CD4-positive, CD25-positive, alpha-beta regulatory T cell (primary cell): Measurements from ENCODE around the gene VIT. TPM values are rescaled to one million over a fixed set of nuclear protein-coding genes. Genes with fewer than 3 reads are reported as not detected.

ENCODE experiments used
- ATAC-seq, 2 donors: fragments of 150-1000 bp; cut with Tn5 transposase; one replicate each; pipeline ENCODE4 v1.10.0; 2021; ENCODE audit warnings: low read depth in 2 of 2, moderate number of reproducible peaks in 2 of 2, moderate library complexity in 1 of 2
- DNase-seq, 3 donors: peaks; one replicate each; pipeline versions ENCODE4 v3.0.0 to v3.0.0-alpha.2; 2012 to 2022; ENCODE audit warnings: mixed read lengths in 1 of 3
- H3K27ac ChIP-seq: one replicate; pipeline ENCODE4 v1.7.0; 2013; ENCODE audit warnings: mild to moderate bottlenecking, low read length; ENCODE audit not compliant: insufficient read depth, poor library complexity, severe bottlenecking
- H3K27me3 ChIP-seq: one replicate; pipeline ENCODE4 v1.7.0; 2013; ENCODE audit warnings: low read length; ENCODE audit not compliant: control insufficient read depth, insufficient read depth
- H3K36me3 ChIP-seq: one replicate; pipeline ENCODE4 v1.7.0; 2013; ENCODE audit warnings: mild to moderate bottlenecking, low read length, moderate library complexity; ENCODE audit not compliant: control insufficient read depth, insufficient read depth
- H3K4me1 ChIP-seq: 2 replicates; pipeline ENCODE4 v1.7.0; 2013; ENCODE audit warnings: mild to moderate bottlenecking, low read length; ENCODE audit not compliant: insufficient read depth, control insufficient read depth, poor library complexity, severe bottlenecking
- H3K4me3 ChIP-seq: one replicate; pipeline ENCODE4 v1.7.0; 2013; ENCODE audit warnings: low read depth, mild to moderate bottlenecking, low read length, moderate library complexity
- H3K9me3 ChIP-seq, 2 experiments: 1 replicate in 1 of 2; 2 replicates in 1 of 2; pipeline ENCODE4 v1.7.0; 2013; ENCODE audit warnings: low read length in 2 of 2, mild to moderate bottlenecking in 1 of 2, moderate library complexity in 1 of 2; ENCODE audit not compliant: control insufficient read depth in 2 of 2
- H3K27ac Mint-ChIP-seq, 3 donors: one replicate each; pipeline ENCODE4 v1.8.0; 2020 to 2022; ENCODE audit warnings: mild to moderate bottlenecking in 3 of 3, mixed read lengths in 3 of 3, moderate library complexity in 2 of 3
- H3K27me3 Mint-ChIP-seq: one replicate; pipeline ENCODE4 v1.8.0; 2022; ENCODE audit warnings: mild to moderate bottlenecking, mixed read lengths
- H3K36me3 Mint-ChIP-seq: one replicate; pipeline ENCODE4 v1.8.0; 2020; ENCODE audit warnings: mixed read lengths
- H3K4me1 Mint-ChIP-seq, 4 donors: one replicate each; pipeline ENCODE4 v1.8.0; 2020 to 2022; ENCODE audit warnings: mixed read lengths in 4 of 4, mild to moderate bottlenecking in 1 of 4
- H3K4me3 Mint-ChIP-seq, 4 donors: one replicate each; pipeline ENCODE4 v1.8.0; 2020 to 2022; ENCODE audit warnings: mild to moderate bottlenecking in 4 of 4, mixed read lengths in 4 of 4, moderate library complexity in 3 of 4
- H3K9me3 Mint-ChIP-seq, 7 donors: one replicate each; pipeline ENCODE4 v1.8.0; 2020 to 2022; ENCODE audit warnings: mixed read lengths in 7 of 7, mild to moderate bottlenecking in 3 of 7, moderate library complexity in 2 of 7
- polyA plus RNA-seq, 4 donors: library from polyadenylated mRNA; unstranded; fragments of 300-500 nt; fragmentation: Illumina TruSeq; gene quantifications; one replicate each; pipeline ENCODE4 v1.2.3, GENCODE V29; 2021
- total RNA-seq: library from RNA; stranded (reverse); gene quantifications from one replicate; pipeline ENCODE4 v1.2.3, GENCODE V29; 2022

Gene VIT
- total and polyA plus RNA-seq, 5 donors from 2014 or later: not detected

DNA sequence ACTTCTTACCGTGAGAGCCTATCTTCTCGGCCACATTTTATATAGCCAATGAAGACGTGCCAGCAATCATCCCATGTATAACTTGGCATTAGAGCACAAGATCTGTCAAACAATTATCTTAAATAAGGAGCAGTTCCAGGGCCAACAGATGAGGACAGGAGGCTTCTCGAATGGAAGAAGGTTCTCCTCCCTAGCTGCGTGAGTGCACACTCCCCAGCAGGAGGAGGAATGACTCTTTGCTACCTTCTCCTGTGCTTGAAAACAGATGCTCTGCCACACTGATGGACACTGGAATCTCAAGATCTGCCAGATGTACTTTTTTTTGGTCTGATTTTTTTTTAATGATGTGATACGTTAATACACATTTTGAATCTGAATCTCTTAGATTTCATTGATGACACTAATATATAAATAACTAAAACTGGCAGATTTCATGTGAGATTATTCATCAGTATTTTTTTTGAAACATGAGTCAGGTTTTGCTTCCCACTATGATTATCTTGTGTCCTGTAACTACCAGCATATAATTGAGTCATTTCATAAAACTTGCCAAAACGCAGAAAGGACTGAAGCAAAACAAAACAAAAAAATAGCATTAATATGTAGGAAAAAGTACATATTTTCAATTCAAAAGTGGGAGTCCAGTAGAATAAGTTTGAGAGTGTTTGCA lies 626 bp upstream of the VIT start:
- Mint-ChIP-seq H3K27ac (no peak overlapping the region), H3K9me3 (peaks cover 0 to 2% (median 0%) of the 10 kb centered on the region in 7 donors), H3K4me3 (no peak overlapping the region), H3K36me3 (no peaks in the 10 kb centered on the region), H3K27me3 (peaks cover 10% of the 10 kb centered on the region), H3K4me1 (no peaks in the 10 kb centered on the region)
- DNase-seq (no peak), ATAC-seq (no peak)
- Histone ChIP-seq H3K27me3 (peaks cover 4% of the 10 kb centered on the region), H3K4me1 (no peaks in the 10 kb centered on the region), H3K9me3 (no peaks in the 10 kb centered on the region), H3K4me3 (no peak overlapping the region), H3K27ac (no peak overlapping the region), H3K36me3 (no peaks in the 10 kb centered on the region)

- H3K4me3 ChIP-seq: no peak overlapping the region
- ATAC-seq (no peak), DNase-seq (no peak)
- no peaks in the 10 kb centered on the region for H3K4me1 ChIP-seq
- no peaks in the 10 kb centered on the region for H3K36me3 ChIP-seq
- peaks cover 10% of the 10 kb centered on the region for H3K27me3 Mint-ChIP-seq
- H3K36me3 Mint-ChIP-seq: no peaks in the 10 kb centered on the region
- H3K27ac ChIP-seq: no peak overlapping the region
- peaks cover 0 to 2% (median 0%) of the 10 kb centered on the region in 7 donors for H3K9me3 Mint-ChIP-seq
- no peaks in the 10 kb centered on the region for H3K27me3 ChIP-seq
- no peaks in the 10 kb centered on the region for H3K4me1 Mint-ChIP-seq
- no peaks in the 10 kb centered on the region for H3K9me3 ChIP-seq
- no peak overlapping the region for H3K27ac Mint-ChIP-seq
- no peak overlapping the region for H3K4me3 Mint-ChIP-seq
Observed at GRCh38 chr2:36697424-36698066, 1.0 kb downstream of the VIT start.

DNA sequence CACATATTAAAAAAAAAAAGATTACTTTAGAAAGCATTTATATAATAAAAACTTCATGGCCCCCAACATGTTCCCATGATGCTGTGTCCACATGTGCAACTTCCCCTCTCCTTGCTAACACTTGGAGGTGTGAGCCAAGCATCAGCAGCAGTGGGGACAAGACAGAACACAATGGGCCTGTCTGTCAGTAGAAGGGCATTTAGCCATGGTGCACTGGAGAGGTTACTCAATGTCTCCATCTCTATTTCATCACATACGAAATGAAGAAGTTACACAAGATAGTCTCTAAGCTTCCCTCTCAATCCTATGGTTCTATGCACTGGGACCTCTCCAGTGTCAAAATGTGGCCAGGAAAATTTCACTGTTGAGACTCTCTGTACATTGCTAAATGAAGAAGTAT lies 2.5 kb downstream of the VIT start:
- Histone ChIP-seq H3K36me3 (no peaks in the 10 kb centered on the region), H3K27ac (no peak overlapping the region), H3K9me3 (no peaks in the 10 kb centered on the region), H3K27me3 (no peaks in the 10 kb centered on the region), H3K4me1 (no peaks in the 10 kb centered on the region), H3K4me3 (no peak overlapping the region)
- Mint-ChIP-seq H3K27ac (no peak overlapping the region), H3K9me3 (peaks cover 0 to 2% (median 0%) of the 10 kb centered on the region in 7 donors), H3K36me3 (no peaks in the 10 kb centered on the region), H3K4me3 (no peak overlapping the region), H3K4me1 (no peaks in the 10 kb centered on the region), H3K27me3 (peaks cover 10% of the 10 kb centered on the region)
- ATAC-seq: no peak
- no peak for DNase-seq

DNA sequence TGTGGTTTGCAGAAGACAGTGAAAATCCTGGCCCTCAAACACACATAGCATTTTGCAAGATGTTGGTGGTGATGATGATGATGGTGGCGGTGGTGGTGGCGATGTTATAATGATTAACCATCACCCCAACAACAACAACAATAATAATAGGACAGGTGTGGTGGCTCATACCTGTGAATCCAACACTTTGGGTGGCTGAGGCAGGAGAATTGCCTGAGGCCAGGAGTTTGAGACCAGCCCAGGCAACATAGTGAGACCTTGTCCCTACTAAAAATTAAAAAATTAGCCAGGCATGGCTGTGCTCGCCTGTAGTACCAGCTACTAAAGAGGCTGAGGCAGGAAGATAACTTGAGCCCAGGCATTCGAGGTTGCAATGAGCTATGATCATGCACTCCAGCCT lies 3.8 kb downstream of the VIT start:
- Mint-ChIP-seq H3K27me3 (peaks cover 10% of the 10 kb centered on the region), H3K36me3 (no peaks in the 10 kb centered on the region), H3K9me3 (peaks cover 0 to 2% (median 0%) of the 10 kb centered on the region in 7 donors), H3K4me1 (no peaks in the 10 kb centered on the region), H3K27ac (no peak overlapping the region), H3K4me3 (no peak overlapping the region)
- H3K36me3 ChIP-seq: no peaks in the 10 kb centered on the region
- no peak for ATAC-seq
- no peaks in the 10 kb centered on the region for H3K4me1 ChIP-seq
- no peaks in the 10 kb centered on the region for H3K27me3 ChIP-seq
- H3K27ac ChIP-seq: no peak overlapping the region
- no peaks in the 10 kb centered on the region for H3K9me3 ChIP-seq
- H3K4me3 ChIP-seq: no peak overlapping the region
- no peak for DNase-seq

DNA sequence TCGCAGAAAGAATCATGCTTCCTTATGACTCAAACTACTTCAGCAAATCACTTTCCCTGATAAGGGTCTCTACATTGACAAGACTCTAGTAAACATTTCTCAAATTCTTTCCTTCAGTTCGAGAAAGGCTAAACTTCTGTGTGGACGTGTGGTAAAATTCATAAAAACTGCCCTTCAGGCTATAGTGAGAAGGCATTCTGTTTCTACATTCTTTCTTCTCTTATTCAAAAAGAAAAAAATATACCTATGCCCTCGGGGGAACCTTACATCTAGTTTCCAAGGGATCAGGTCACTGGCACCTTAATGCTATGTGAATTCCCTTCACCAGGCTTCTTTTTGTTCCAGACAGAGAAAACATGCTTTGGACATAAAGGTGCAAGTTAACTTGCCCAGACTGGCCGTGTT lies 4.9 kb downstream of the VIT start:
- Mint-ChIP-seq H3K27ac (no peak overlapping the region), H3K4me3 (no peak overlapping the region), H3K36me3 (no peaks in the 10 kb centered on the region), H3K27me3 (peaks cover 10% of the 10 kb centered on the region), H3K9me3 (no peaks in the 10 kb centered on the region), H3K4me1 (no peaks in the 10 kb centered on the region)
- H3K4me3 ChIP-seq: no peak overlapping the region
- no peaks in the 10 kb centered on the region for H3K9me3 ChIP-seq
- H3K4me1 ChIP-seq: no peaks in the 10 kb centered on the region
- no peaks in the 10 kb centered on the region for H3K27me3 ChIP-seq
- H3K27ac ChIP-seq: no peak overlapping the region
- DNase-seq (no peak), ATAC-seq (no peak)
- H3K36me3 ChIP-seq: no peaks in the 10 kb centered on the region

DNA sequence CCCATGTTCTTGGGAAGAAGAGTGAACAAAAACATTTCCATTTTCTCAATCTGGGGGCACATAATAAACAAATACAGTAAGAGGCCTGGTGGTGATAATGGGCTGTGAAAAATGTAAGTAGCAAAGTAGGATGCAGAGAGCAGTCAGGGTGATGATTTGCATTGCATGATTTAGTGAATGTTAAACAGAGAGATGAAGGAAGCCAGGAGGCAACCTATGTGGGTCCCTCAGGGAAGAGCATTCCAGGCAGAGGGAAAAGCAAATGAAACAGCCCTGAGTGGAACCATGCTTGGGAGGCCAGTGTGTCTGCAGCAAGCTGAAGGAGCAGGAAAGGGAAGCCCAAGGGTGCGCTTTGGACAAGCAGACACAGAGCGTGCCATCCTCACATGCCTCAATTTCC lies 5.4 kb downstream of the VIT start:
- Mint-ChIP-seq H3K4me3 (no peak overlapping the region), H3K27me3 (peaks cover 10% of the 10 kb centered on the region), H3K27ac (no peak overlapping the region), H3K36me3 (no peaks in the 10 kb centered on the region), H3K9me3 (no peaks in the 10 kb centered on the region), H3K4me1 (no peaks in the 10 kb centered on the region)
- no peak overlapping the region for H3K27ac ChIP-seq
- no peaks in the 10 kb centered on the region for H3K36me3 ChIP-seq
- no peak overlapping the region for H3K4me3 ChIP-seq
- H3K9me3 ChIP-seq: no peaks in the 10 kb centered on the region
- H3K4me1 ChIP-seq: no peaks in the 10 kb centered on the region
- H3K27me3 ChIP-seq: no peaks in the 10 kb centered on the region
- DNase-seq (no peak), ATAC-seq (no peak)

DNA sequence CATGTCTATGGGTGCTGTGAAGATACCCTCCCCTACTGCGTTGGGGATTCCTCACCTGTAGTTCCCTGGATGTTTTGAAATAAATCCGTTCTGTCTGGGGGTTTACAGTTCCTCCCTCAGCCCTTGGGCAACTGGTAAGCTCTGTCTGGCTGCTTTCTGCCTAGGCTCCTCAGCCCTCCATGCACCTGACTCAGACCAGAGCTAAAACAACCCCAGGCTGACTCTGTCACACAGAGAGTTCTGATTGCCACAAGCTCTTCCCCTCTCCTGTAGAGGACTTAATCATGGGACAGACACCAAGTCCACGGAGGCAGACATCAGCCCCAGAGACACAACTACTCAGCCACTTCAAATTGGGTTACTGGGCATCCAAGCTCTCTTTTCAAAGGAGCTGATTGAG lies 6.3 kb downstream of the VIT start:
- ATAC-seq: no peak

More for the DNA sequence above, 6.3 kb downstream of the VIT start:
- DNase-seq: no peak
- Mint-ChIP-seq H3K4me1 (no peaks in the 10 kb centered on the region), H3K9me3 (no peaks in the 10 kb centered on the region), H3K27ac (no peak overlapping the region), H3K36me3 (no peaks in the 10 kb centered on the region), H3K4me3 (no peak overlapping the region), H3K27me3 (peaks cover 10% of the 10 kb centered on the region)
- no peaks in the 10 kb centered on the region for H3K9me3 ChIP-seq
- no peak overlapping the region for H3K4me3 ChIP-seq
- no peaks in the 10 kb centered on the region for H3K27me3 ChIP-seq
- no peaks in the 10 kb centered on the region for H3K36me3 ChIP-seq
- H3K4me1 ChIP-seq: no peaks in the 10 kb centered on the region
- no peak overlapping the region for H3K27ac ChIP-seq
